ENCODE results near the gene TPRN.

The TPRN gene

DNA sequence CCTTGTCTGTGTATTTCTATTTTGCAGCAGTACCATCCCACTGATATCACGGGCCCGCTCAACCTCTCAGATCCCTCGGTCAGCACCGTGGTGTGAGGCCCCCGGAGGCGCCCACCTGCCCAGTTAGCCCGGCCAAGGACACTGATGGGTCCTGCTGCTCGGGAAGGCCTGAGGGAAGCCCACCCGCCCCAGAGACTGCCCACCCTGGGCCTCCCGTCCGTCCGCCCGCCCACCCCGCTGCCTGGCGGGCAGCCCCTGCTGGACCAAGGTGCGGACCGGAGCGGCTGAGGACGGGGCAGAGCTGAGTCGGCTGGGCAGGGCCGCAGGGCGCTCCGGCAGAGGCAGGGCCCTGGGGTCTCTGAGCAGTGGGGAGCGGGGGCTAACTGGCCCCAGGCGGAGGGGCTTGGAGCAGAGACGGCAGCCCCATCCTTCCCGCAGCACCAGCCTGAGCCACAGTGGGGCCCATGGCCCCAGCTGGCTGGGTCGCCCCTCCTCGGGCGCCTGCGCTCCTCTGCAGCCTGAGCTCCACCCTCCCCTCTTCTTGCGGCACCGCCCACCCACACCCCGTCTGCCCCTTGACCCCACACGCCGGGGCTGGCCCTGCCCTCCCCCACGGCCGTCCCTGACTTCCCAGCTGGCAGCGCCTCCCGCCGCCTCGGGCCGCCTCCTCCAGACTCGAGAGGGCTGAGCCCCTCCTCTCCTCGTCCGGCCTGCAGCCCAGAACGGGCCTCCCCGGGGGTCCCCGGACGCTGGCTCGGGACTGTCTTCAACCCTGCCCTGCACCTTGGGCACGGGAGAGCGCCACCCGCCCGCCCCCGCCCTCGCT lies 32.6 kb downstream of the TPRN start:
- Histone ChIP-seq H3K4me3 (ENCODE audit: low read depth, low read length) (peak overlapping the region; percentile 52), H3K27me3 (ENCODE audit: control insufficient read depth, insufficient read depth, low read length) (peaks cover 43% of the 10 kb centered on the region), H3K9me3 (ENCODE audit: control insufficient read depth, insufficient read depth, low read length) (no peaks in the 10 kb centered on the region), H3K36me3 (ENCODE audit: control insufficient read depth, insufficient read depth, low read length) (no peaks in the 10 kb centered on the region), H3K4me1 (ENCODE audit: control insufficient read depth, insufficient read depth, low read length) (no peaks in the 10 kb centered on the region), H3K9ac (ENCODE audit: low read depth, low read length) (no peak overlapping the region)

DNA sequence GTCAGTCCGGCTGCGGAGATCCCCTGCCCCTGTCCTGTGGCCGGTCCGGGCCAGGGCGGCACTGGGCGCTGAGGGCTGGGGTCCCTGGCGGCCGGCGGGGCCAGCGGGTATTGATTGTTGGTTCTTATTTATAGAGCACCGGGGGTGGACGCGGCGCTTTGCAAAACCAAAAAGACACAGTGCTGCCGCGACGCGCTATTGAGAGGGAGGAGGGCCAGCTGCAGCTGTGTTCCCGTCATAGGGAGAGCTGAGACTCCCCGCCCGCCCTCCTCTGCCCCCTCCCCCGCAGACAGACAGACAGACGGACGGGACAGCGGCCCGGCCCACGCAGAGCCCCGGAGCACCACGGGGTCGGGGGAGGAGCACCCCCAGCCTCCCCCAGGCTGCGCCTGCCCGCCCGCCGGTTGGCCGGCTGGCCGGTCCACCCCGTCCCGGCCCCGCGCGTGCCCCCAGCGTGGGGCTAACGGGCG lies 33.2 kb downstream of the TPRN start:
- H3K27me3 ChIP-seq (ENCODE audit: control insufficient read depth, insufficient read depth, low read length) = peaks cover 48% of the 10 kb centered on the region
- H3K4me1 ChIP-seq (ENCODE audit: control insufficient read depth, insufficient read depth, low read length) = no peaks in the 10 kb centered on the region

DNA sequence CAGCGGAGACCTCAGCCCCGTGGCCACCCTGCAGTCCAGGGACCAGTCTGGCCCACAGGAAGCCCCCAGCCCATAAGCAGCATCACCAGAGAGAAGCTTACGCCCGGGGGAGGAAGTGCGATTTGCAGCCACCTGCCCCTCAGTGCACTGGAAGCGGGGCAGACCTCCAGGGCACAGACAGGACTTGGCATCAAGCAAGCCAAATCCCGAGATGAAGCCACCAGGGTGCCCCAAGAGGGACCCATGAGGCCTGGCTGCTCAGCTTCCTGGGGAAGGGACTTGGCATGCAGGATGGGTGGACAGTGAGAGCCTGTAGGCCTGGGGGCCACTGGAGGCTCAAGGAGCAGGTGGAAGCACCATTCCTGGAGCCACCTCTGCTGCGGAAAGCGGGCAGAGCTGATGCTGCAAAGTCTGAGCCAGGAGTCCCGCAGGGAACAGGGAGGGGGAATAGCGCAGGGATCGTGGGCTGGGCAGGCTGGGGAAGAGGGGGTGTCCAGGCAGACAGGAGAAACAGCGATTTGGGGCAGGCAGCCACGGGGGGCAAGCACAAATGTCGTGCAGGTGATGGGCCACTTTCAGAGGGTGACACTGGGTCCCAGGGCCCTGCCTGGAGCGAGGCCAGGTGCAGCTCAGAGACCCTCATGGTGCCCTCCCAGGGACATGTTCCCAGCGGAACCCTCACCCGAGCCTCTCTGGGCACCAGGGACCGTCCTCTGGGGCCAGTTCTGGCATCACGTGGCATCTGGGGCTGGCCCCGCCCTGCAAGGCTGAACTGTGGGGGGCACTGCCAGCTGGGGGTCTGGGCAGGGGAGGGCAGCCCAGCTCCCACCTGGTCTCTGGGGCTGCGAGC lies 33.9 kb downstream of the TPRN start:
- Histone ChIP-seq H3K27me3 (ENCODE audit: control insufficient read depth, insufficient read depth, low read length) (peaks cover 53% of the 10 kb centered on the region), H3K36me3 (ENCODE audit: control insufficient read depth, insufficient read depth, low read length) (no peaks in the 10 kb centered on the region), H3K9ac (ENCODE audit: low read depth, low read length) (no peak overlapping the region), H3K4me1 (ENCODE audit: control insufficient read depth, insufficient read depth, low read length) (no peaks in the 10 kb centered on the region), H3K9me3 (ENCODE audit: control insufficient read depth, insufficient read depth, low read length) (no peaks in the 10 kb centered on the region), H3K4me3 (ENCODE audit: low read depth, low read length) (no peak overlapping the region)

More for the DNA sequence above, 33.2 kb downstream of the TPRN start:
- Histone ChIP-seq H3K9ac (ENCODE audit: low read depth, low read length) (no peak overlapping the region), H3K36me3 (ENCODE audit: control insufficient read depth, insufficient read depth, low read length) (no peaks in the 10 kb centered on the region), H3K9me3 (ENCODE audit: control insufficient read depth, insufficient read depth, low read length) (no peaks in the 10 kb centered on the region), H3K4me3 (ENCODE audit: low read depth, low read length) (no peak overlapping the region)

DNA sequence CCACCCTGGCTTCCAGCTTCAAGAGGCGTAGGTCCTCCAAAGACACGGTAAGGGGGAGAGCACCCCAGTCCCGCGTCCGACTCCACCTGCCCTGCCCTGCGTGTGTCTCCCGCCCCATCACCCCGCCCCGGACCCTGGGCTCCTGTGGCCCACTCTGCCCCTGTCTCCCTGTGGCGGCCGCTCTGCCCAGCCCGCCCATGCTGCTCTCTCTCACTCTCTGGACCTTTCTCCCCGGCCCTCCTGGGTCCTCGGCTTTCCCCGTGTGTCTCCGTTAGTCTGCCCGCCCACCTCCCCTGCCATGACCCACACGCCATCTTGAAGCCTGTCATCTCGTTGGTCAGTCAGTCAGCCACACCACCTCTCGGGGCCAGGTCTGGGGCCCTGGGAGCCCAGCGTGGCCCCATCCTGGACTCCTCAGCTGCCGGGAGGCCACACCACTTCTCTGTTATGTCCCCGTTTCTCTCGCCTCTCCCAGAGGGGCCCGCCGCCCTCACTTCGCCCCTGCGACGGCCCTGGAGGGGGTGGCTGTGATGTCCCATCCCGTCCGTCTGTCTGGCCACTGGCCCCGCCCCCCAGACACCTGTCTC lies 35.2 kb downstream of the TPRN start:
- Histone ChIP-seq H3K4me3 (ENCODE audit: low read depth, low read length) (no peak overlapping the region), H3K4me1 (ENCODE audit: control insufficient read depth, insufficient read depth, low read length) (no peaks in the 10 kb centered on the region), H3K27me3 (ENCODE audit: control insufficient read depth, insufficient read depth, low read length) (peaks cover 53% of the 10 kb centered on the region), H3K36me3 (ENCODE audit: control insufficient read depth, insufficient read depth, low read length) (no peaks in the 10 kb centered on the region), H3K9me3 (ENCODE audit: control insufficient read depth, insufficient read depth, low read length) (no peaks in the 10 kb centered on the region), H3K9ac (ENCODE audit: low read depth, low read length) (no peak overlapping the region)

DNA sequence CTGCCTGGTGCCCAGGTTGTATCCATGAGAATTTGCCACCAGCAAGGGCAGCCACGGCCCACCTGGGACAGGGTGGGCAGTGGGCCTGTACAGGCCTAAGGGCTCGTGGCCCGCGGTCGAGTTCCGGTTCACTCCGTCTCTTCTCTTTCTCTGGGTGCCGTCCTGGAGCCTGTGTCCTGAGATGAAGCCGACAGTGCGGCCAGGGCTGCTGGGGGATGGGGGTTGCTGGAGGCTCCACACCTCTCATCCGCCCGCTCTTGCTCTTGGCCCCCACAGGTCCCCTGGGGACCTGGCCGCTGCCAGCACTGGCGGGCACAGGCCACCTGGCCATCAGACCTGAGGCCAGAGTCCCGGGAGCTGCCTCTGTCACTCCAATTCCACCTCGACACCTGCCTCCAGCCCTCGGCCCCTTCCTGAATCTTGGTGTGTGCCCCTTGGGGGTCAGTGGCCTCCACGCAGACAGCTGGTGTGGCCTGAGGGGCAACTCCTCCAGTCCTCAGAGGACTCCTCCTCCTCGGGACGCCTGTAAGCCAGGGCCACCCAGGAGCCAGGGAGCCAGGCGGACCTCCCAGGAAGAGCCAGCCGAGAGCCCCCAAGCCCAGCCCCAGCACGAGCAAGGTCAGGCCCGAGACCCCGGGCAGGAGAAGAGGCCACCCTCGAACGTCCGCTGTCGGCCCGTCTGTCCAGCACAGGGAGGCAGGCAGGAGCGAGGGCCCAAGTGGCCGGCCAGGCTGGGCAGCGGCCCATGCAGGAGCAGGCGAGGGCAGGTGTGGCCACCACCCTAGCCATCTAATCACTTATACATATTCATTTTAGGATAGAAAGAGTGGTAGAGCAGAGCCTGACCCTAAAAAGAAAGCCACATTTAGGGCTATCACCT lies 35.9 kb downstream of the TPRN start:
- no peaks in the 10 kb centered on the region for H3K4me1 ChIP-seq (ENCODE audit: control insufficient read depth, insufficient read depth, low read length)
- peaks cover 57% of the 10 kb centered on the region for H3K27me3 ChIP-seq (ENCODE audit: control insufficient read depth, insufficient read depth, low read length)
- H3K9ac ChIP-seq (ENCODE audit: low read depth, low read length) = no peak overlapping the region

DNA sequence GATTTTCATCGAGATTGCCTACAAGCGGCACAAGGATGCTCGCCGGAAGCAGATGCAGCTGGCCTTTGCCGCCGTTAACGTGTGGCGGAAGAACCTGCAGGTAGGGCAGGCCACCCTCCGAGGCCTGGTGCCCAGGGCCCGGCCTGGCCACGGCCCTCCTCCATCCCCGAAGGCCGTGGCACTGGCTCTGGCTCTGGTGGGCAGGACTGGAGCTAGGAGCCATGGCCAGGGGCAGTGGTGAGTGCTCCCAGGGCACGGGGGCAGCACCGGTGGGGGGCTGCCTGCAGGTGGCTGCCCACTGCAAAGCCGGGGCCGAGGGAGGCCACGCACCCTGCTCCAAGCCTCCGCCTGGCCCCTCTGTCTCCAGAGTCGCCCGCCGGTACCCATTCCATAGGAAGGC lies 36.7 kb downstream of the TPRN start:
- no peak overlapping the region for H3K4me3 ChIP-seq (ENCODE audit: low read depth, low read length)
- peaks cover 63% of the 10 kb centered on the region for H3K27me3 ChIP-seq (ENCODE audit: control insufficient read depth, insufficient read depth, low read length)
- no peak overlapping the region for H3K9ac ChIP-seq (ENCODE audit: low read depth, low read length)
- H3K36me3 ChIP-seq (ENCODE audit: control insufficient read depth, insufficient read depth, low read length) = no peaks in the 10 kb centered on the region
- no peaks in the 10 kb centered on the region for H3K9me3 ChIP-seq (ENCODE audit: control insufficient read depth, insufficient read depth, low read length)
- H3K4me1 ChIP-seq (ENCODE audit: control insufficient read depth, insufficient read depth, low read length) = no peaks in the 10 kb centered on the region

More for the DNA sequence above, 35.9 kb downstream of the TPRN start:
- H3K36me3 ChIP-seq (ENCODE audit: control insufficient read depth, insufficient read depth, low read length) = no peaks in the 10 kb centered on the region
- no peak overlapping the region for H3K4me3 ChIP-seq (ENCODE audit: low read depth, low read length)
- H3K9me3 ChIP-seq (ENCODE audit: control insufficient read depth, insufficient read depth, low read length) = no peaks in the 10 kb centered on the region

DNA sequence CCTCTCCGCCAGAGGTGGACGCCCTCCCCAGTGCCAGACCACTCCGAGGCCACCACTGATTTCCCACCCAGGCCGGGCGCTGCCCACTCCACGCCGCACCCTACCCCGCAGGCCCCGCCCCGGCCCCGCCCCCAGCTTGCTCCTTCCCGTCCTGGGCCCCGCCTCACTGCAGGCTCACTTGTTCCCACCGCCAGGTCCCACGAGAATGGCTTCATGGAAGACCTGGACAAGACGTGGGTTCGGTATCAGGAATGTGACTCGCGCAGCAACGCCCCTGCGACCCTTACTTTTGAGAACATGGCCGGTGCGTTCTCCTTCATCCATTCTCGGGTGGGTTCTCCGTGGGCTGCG lies 37.2 kb downstream of the TPRN start:
- Histone ChIP-seq H3K36me3 (ENCODE audit: control insufficient read depth, insufficient read depth, low read length) (no peaks in the 10 kb centered on the region), H3K4me3 (ENCODE audit: low read depth, low read length) (peak overlapping the region; percentile 39), H3K27me3 (ENCODE audit: control insufficient read depth, insufficient read depth, low read length) (peaks cover 63% of the 10 kb centered on the region), H3K9ac (ENCODE audit: low read depth, low read length) (no peak overlapping the region), H3K9me3 (ENCODE audit: control insufficient read depth, insufficient read depth, low read length) (no peaks in the 10 kb centered on the region), H3K4me1 (ENCODE audit: control insufficient read depth, insufficient read depth, low read length) (no peaks in the 10 kb centered on the region)

DNA sequence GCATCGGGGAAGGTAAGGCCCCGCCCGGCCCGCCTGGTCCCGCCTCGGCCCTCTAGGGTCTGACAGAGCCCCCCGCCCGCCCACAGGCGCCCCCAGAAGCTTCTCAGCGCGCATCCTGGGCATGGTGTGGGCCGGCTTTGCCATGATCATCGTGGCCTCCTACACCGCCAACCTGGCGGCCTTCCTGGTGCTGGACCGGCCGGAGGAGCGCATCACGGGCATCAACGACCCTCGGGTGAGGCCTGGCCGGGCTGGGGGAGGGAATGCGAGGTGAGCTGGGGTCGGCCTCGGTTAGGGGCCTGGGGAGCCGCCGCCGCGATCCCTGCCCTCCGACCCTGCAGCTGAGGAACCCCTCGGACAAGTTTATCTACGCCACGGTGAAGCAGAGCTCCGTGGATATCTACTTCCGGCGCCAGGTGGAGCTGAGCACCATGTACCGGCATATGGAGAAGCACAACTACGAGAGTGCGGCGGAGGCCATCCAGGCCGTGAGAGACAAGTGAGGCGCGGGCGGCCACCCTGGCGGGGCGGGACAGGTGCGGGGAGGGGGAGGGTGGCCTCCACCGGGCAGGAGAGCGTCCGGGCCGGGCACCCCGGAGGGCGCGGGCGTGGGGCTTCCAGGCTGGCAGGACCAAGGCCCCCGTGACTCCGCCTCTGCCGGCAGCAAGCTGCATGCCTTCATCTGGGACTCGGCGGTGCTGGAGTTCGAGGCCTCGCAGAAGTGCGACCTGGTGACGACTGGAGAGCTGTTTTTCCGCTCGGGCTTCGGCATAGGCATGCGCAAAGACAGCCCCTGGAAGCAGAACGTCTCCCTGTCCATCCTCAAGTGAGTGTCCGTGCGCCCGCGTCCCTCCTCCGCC lies 37.8 kb downstream of the TPRN start:
- no peaks in the 10 kb centered on the region for H3K9me3 ChIP-seq (ENCODE audit: control insufficient read depth, insufficient read depth, low read length)
- H3K4me1 ChIP-seq (ENCODE audit: control insufficient read depth, insufficient read depth, low read length) = no peaks in the 10 kb centered on the region
- H3K9ac ChIP-seq (ENCODE audit: low read depth, low read length) = no peak overlapping the region
- peak overlapping the region; percentile 39 for H3K4me3 ChIP-seq (ENCODE audit: low read depth, low read length)
- H3K27me3 ChIP-seq (ENCODE audit: control insufficient read depth, insufficient read depth, low read length) = peaks cover 66% of the 10 kb centered on the region
- H3K36me3 ChIP-seq (ENCODE audit: control insufficient read depth, insufficient read depth, low read length) = no peaks in the 10 kb centered on the region

DNA sequence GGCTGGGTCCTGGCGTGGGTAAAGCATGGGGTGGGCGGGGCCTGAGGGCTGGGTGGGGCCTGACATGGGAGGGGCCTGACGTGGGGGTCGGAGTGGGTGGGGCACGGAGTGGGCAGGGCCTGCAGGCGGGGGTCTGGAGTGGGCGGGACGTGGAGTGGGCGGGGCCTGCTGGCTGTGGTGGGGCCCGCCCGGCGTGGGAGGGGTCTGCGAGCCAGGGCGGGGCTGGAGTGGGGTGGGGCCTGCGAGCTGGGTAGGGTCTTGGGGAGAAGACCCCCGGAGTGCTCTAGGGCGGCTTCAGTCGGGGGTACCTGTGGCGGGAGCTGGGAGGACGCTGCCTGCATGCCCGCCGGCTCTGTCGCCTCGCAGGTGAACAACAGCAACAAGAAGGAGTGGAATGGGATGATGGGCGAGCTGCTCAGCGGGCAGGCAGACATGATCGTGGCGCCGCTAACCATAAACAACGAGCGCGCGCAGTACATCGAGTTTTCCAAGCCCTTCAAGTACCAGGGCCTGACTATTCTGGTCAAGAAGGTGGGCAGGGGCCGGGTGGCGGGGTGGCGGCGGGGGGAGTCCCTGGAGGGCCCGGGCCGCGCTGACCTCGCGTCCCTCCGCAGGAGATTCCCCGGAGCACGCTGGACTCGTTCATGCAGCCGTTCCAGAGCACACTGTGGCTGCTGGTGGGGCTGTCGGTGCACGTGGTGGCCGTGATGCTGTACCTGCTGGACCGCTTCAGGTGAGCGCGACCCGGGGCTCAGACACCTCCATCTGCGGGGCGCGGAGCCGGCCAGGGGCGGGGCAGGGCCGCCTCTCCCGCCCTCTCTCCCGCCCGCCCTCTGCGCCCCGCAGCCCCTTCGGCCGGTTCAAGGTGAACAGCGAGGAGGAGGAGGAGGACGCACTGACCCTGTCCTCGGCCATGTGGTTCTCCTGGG lies 38.7 kb downstream of the TPRN start:
- Histone ChIP-seq H3K4me3 (ENCODE audit: low read depth, low read length) (peak overlapping the region; percentile 48), H3K36me3 (ENCODE audit: control insufficient read depth, insufficient read depth, low read length) (no peaks in the 10 kb centered on the region), H3K27me3 (ENCODE audit: control insufficient read depth, insufficient read depth, low read length) (peaks cover 66% of the 10 kb centered on the region), H3K9me3 (ENCODE audit: control insufficient read depth, insufficient read depth, low read length) (no peaks in the 10 kb centered on the region), H3K4me1 (ENCODE audit: control insufficient read depth, insufficient read depth, low read length) (no peaks in the 10 kb centered on the region), H3K9ac (ENCODE audit: low read depth, low read length) (no peak overlapping the region)
